GM23248 (cell line): ENCODE data around the gene MGP.

Experiments used
- EZH2 ChIP-seq: fragments of 200-600 bp; sonication (generic); IDR thresholded peaks from 2 replicates; pipeline ENCODE4 v1.6.1; 2018; ENCODE audit warnings: antibody characterized with exemption, mild to moderate bottlenecking; ENCODE audit not compliant: insufficient read depth, poor library complexity, severe bottlenecking
- EZH2phosphoT487 ChIP-seq: fragments of 200-600 bp; sonication (generic); IDR thresholded peaks from 2 replicates; pipeline ENCODE4 v1.6.1; 2018; ENCODE audit warnings: antibody characterized with exemption, moderate library complexity, mild to moderate bottlenecking, low read depth; ENCODE audit not compliant: insufficient read depth

- TF ChIP-seq EZH2 = no peak
- no peak for TF ChIP-seq EZH2phosphoT487
These were observed 10.8 kb downstream of the MGP start for GRCh38 chr12:14874882-14875281.
